H1 (cell line): Measurements from ENCODE around the gene FRZB.
"Not testable (repeated sequence)": the region's sequence is repeated elsewhere in the genome, so short reads cannot be mapped to it uniquely, and the experiment has no call there.

Experiments used
- ATF3 ChIP-seq: IDR thresholded peaks from 2 replicates; pipeline ENCODE4 v1.6.1; 2011; ENCODE audit warnings: low read depth, mild to moderate bottlenecking, low read length; ENCODE audit not compliant: insufficient read depth
- CBX5 ChIP-seq: fragments of 300-800, 300-1000 bp; sonication (generic); IDR thresholded peaks from 2 replicates; pipeline ENCODE4 v1.7.1; 2016; ENCODE audit warnings: antibody characterized with exemption, low read length, low read depth
- CTCF ChIP-seq, 3 experiments: IDR thresholded peaks; 1 replicate in 2 of 3; 2 replicates in 1 of 3; pipeline versions ENCODE4 v1.5.1 to v1.6.1; 2011; ENCODE audit warnings: low read length in 3 of 3, mild to moderate bottlenecking in 3 of 3, inconsistent platforms in 2 of 3, low read depth in 1 of 3, moderate library complexity in 1 of 3; ENCODE audit not compliant: insufficient read depth in 1 of 3; ENCODE audit errors: control extremely low read depth in 1 of 3
- EZH2 ChIP-seq: fragments of 200-600 bp; sonication (generic); IDR thresholded peaks from 2 replicates; pipeline ENCODE4 v1.7.1; 2012; ENCODE audit warnings: low read depth, mild to moderate bottlenecking, moderate library complexity, low read length, inconsistent platforms; ENCODE audit not compliant: severe bottlenecking
- GTF2F1 ChIP-seq: IDR thresholded peaks from 2 replicates; pipeline ENCODE4 v1.6.1; 2012; ENCODE audit warnings: low read depth, low read length, improper control_type of control experiment, borderline replicate concordance
- HDAC2 ChIP-seq, 2 experiments: fragments of 300-600 bp in 1 of 2; sonication (generic) in 1 of 2; IDR thresholded peaks; 2 replicates each; pipeline ENCODE4 v1.6.1; 2011 to 2012; ENCODE audit warnings: low read depth in 2 of 2, low read length in 2 of 2, mild to moderate bottlenecking in 2 of 2, moderate library complexity in 2 of 2, borderline replicate concordance in 1 of 2, inconsistent platforms in 1 of 2
- MAFK ChIP-seq: IDR thresholded peaks from 2 replicates; pipeline ENCODE4 v1.6.1; 2012; ENCODE audit warnings: low read depth, mild to moderate bottlenecking, improper control_type of control experiment, low read length
- POLR2A ChIP-seq, 2 experiments: IDR thresholded peaks; 1 replicate in 1 of 2; 2 replicates in 1 of 2; pipeline ENCODE4 v1.6.1; 2011; ENCODE audit warnings: low read depth in 2 of 2, low read length in 2 of 2, mild to moderate bottlenecking in 2 of 2; ENCODE audit errors: control extremely low read depth in 1 of 2
- POLR2AphosphoS5 ChIP-seq: IDR thresholded peaks from 2 replicates; pipeline ENCODE4 v1.6.1; 2011; ENCODE audit warnings: low read depth, low read length

GRCh38 chr2:182876653-182877052, 10.2 kb upstream of the FRZB start:
- not testable (repeated sequence) for TF ChIP-seq CBX5; EZH2; HDAC2 (IDR thresholded peaks at IDR 0.05; ENCODE audit: borderline replicate concordance in 1 of 2, low read depth in 2 of 2, low read length in 2 of 2); POLR2A (IDR thresholded peaks at IDR 0.05; ENCODE audit: control extremely low read depth in 1 of 2, low read depth in 2 of 2, low read length in 2 of 2); CTCF (IDR thresholded peaks at IDR 0.05; ENCODE audit: control extremely low read depth in 1 of 3, insufficient read depth in 1 of 3, low read depth in 1 of 3, low read length in 3 of 3); MAFK; POLR2AphosphoS5; ATF3; GTF2F1
